ENCODE measurements around the gene ACAP2.

DNA sequence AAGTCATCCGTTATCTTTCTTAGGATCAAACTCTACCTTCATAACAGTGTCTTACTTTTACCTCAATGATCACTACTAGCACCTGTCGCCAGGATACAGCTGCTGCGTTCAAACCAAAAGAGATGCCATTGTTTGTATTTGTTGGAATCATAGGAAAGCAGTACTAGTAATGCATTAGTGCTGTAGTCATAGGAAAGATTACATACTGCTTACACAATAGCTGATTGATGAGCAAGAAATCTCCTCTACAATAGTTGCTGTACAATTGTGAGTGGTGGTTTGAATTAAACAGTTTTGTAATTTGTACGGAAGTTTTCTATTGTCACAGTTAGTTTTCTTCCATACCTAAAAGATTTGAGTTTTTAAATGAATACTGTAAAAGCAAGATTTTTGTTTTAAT is 21.4 kb downstream of the ACAP2 start:
- TF ChIP-seq POLR2AphosphoS5 (IDR thresholded peaks at IDR 0.05; ENCODE audit: insufficient read depth in 1 of 2, low read depth in 1 of 2) (no peak), CTCF (IDR thresholded peaks at IDR 0.05) (no peak)

Data from vagina (tissue), 2 donors.